Cortex of kidney (tissue), 1 donor: ENCODE results near the gene GTSE1.
"Not testable (repeated sequence)": the region's sequence is repeated elsewhere in the genome, so short reads cannot be mapped to it uniquely, and the experiment has no call there.

ENCODE experiments used
- DNase-seq: peaks from one replicate; lab custom pipeline; 2025; lab: John Stamatoyannopoulos, UW

The GTSE1 gene, protein sequence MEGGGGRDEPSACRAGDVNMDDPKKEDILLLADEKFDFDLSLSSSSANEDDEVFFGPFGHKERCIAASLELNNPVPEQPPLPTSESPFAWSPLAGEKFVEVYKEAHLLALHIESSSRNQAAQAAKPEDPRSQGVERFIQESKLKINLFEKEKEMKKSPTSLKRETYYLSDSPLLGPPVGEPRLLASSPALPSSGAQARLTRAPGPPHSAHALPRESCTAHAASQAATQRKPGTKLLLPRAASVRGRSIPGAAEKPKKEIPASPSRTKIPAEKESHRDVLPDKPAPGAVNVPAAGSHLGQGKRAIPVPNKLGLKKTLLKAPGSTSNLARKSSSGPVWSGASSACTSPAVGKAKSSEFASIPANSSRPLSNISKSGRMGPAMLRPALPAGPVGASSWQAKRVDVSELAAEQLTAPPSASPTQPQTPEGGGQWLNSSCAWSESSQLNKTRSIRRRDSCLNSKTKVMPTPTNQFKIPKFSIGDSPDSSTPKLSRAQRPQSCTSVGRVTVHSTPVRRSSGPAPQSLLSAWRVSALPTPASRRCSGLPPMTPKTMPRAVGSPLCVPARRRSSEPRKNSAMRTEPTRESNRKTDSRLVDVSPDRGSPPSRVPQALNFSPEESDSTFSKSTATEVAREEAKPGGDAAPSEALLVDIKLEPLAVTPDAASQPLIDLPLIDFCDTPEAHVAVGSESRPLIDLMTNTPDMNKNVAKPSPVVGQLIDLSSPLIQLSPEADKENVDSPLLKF

DNA sequence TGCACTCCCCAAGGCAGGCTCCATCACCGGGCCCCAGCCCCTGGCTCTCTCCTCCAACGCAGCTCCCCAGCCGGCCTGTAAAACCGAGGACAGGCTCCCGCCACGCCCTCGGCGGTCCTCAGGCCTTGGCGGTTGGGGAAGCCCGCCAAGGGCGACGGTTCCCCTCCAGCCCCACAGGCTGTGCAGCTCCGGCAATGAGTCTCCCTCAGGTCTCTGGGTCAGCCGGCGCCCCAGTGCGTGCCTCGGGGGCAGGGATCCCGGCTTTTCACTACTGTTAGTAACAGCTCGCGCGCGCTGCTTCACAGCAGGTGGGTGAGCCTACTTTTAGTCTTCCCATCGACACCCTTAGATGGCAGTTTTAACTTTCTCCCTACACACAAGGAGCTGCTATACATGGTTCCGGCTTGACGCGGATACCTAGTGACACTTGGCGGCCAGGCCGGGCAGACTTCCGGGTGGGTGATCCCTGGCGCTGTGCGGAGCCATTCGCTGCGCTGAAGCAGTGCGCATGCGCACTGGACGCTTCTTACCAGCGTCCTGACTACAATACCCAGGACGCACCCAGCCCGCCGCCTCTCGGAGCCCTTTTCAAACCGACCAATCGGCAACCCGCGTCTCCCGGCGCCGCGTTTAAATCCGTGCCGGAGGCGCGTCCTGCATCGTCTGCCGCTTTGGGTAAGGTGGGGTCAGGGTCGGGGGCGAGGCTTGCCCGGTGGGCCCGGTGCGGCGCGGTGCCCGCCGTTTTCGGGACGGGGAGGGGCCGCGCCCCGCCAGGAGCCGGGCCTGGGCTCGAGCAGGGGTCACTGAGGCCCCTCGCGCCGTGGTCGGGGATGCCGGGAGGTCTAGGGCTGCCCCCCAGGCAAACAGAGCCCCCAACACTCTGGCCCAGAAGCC, at the start of gene GTSE1:
GTSE1 (plus strand) TSS at position 614 of the 894 bp plus-strand sequence. CDS start 531 bp downstream, outside the sequence.
- DNase-seq: no peak

DNA sequence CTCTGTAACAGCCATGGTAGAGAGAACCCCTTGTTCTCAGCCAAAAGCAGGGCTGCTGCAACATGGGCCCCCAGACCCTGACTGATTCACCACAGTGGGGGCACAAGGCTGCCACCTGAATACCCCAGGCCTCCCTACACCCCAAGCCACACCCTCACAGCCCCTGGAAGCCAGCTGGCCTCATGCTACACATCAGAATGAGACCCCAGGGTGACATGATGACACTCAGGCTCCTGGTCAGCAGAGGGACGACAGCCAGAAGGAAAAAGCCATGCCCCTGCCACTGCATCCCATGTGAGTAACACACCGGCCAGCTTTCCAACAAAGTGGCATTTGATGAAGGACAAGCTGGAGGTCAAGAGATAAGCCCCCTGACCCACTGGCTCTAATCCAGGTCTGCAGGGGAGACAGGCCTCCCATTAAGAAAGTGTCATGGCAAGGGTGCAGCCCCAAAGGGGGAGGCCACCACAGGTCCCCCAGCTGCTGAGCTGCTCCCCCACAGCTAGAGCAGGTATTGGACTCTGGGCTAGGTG, 49.2 kb upstream of the GTSE1 start:
- no peak for DNase-seq

- DNase-seq: peak; percentile 66
Observed at GRCh38 chr22:46250035-46250782, 46.5 kb upstream of the GTSE1 start, which contains the start of gene CDPF1. Gene CDPF1, minus strand, starts transcription at chr22:46250293. Its CDS starts 2,009 bp downstream, at chr22:46248284.

- DNase-seq: no peak
Observed at GRCh38 chr22:46250783-46251125, 45.9 kb upstream of the GTSE1 start.

DNA sequence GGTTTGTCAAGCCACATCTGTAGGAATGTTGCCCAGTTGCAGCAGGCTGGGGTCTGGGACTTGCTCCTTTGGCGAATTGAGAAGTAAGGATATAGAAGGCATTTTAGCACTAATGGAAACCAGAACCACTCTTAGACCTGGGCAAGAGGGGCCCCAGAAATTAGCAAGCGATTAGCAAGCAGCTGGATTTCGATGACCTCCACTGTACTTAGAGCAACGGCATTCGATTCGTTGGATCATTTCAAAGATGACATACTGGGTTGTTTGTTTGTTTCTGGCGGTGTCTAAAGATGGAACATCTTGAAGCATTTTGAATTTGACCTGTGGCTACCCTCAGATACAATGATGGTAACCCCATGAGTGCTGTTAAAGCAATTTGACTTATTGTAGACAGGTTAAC, 45.4 kb upstream of the GTSE1 start:
- DNase-seq: no peak

DNA sequence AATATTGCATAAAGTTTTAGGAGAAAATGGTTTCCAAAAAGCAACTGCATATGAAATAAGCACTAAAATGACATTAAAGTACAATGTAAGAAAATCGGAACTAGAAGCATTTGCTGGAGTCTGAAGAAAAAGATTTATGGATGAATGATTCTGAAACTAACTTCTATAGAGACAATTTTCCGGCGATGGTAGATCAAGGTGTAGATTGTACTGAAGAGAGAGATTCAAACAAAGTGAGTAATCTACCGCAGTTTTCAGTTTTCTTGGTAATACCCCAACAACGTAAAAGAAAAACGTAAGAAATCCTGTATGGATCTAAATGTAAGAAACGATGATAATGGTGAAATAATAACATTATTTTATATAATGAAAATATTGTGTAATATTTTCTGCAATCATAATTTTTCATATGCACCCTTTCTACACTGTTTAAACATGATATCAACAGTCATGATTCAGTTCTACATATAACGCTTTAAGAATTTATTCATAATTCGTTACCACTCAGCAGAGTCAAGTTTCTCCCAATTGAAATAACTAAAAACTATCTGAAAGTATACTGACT, 44.8 kb upstream of the GTSE1 start:
- DNase-seq: no peak

DNA sequence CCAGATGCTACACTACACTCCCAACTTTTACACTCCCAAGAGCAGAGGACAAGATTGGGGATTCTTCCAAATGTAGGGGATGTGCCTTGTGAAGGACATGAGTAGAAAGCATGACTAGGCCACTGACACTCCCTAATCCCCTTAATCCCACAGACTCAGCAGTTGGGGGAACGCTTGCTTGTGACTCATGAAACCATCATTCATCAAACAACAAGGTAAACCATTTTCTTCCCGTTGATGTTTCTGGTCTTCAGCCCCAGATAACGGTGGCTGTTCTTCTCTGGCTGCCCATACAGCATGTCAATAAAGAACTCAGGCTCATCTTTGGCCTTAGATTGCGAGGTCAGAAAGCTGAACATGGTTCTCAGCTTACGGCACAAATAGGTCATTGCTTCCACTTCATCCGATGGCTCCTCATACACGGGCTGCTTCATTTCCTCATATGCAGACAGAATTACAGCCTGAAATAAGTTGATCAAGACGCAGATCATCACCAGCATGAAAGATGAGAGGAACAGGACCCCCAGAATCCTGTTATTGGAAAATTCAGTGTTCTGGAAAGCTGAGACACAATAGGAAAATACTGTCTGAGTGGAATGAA, 40.2 kb upstream of the GTSE1 start:
- DNase-seq: no peak

GRCh38 chr22:46259374-46259773, 37.3 kb upstream of the GTSE1 start:
- DNase-seq: no peak

- no peak for DNase-seq
Observed at GRCh38 chr22:46260038-46260437, 36.6 kb upstream of the GTSE1 start.

- no peak for DNase-seq
Observed at GRCh38 chr22:46262449-46263215, 34.0 kb upstream of the GTSE1 start.

DNA sequence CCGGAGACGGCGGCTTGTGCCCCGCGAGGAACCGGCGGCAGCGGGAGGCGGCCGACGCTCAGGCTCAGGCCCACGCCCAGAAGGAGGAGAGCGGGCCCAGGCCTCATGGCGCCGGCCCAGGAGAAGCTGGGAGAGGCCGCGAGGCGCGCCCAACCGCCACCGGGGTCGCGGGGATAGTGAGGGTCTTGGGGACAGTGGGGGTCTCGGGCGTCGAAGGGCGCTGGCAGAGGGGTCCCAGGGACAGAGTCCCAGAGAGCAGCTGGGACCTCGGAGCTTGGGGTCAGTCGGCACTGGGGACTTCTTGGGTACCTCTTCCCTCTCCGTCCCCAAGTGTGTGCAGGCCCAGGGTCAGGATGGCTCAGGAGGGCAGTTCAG, 33.5 kb upstream of the GTSE1 start, which contains the start of gene PKDREJ:
PKDREJ (minus strand) TSS at position 128 of the 375 bp plus-strand sequence; CDS start at position 107, 21 bp downstream.
- no peak for DNase-seq

DNA sequence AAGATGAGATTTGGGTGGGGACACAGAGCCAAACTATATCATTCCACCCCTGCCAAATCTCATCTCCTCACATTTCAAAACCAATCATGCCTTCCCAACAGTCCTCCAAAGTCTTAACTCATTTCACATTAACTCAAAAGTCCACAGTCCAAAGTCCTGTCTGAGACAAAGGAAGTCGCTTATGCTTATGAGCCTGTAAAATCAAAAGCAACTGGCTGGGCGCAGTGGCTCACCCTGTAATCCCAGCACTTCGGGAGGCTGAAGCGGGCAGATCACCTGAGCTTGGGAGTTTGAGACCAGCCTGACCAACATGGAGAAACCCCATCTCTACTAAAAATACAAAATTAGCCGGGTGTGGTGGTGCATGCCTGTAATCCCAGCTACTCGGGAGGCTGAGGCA, 32.1 kb upstream of the GTSE1 start:
- DNase-seq: not testable (repeated sequence)

DNA sequence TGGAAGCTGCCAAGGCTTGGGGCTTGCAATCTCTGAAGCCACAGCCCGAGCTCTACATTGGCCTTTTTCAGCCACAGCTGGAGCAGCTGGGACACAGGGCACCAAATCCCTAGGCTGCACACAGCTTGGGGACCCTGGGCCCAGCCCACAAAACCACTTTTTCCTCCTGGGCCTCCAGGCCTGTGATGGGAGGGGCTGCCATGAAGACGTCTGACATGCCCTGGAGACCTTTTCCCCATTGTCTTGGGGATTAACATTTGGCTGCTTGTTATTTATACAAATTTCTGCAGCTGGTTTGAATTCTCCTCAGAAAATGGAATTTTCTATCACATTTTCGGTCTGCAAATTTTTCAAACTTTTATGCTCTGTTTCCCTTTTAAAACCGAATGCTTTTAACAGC, 31.0 kb upstream of the GTSE1 start:
- DNase-seq: not testable (repeated sequence)

GRCh38 chr22:46267431-46268279, 29.0 kb upstream of the GTSE1 start, which contains the start of gene TTC38:
Gene TTC38, plus strand, starts transcription at chr22:46268008. Its CDS starts 32 bp downstream, at chr22:46268040.
- DNase-seq: peak; percentile 50

- no peak for DNase-seq
Observed at GRCh38 chr22:46269564-46269963, 27.1 kb upstream of the GTSE1 start.

- DNase-seq: no peak
Observed at GRCh38 chr22:46272196-46272595, 24.5 kb upstream of the GTSE1 start.

DNA sequence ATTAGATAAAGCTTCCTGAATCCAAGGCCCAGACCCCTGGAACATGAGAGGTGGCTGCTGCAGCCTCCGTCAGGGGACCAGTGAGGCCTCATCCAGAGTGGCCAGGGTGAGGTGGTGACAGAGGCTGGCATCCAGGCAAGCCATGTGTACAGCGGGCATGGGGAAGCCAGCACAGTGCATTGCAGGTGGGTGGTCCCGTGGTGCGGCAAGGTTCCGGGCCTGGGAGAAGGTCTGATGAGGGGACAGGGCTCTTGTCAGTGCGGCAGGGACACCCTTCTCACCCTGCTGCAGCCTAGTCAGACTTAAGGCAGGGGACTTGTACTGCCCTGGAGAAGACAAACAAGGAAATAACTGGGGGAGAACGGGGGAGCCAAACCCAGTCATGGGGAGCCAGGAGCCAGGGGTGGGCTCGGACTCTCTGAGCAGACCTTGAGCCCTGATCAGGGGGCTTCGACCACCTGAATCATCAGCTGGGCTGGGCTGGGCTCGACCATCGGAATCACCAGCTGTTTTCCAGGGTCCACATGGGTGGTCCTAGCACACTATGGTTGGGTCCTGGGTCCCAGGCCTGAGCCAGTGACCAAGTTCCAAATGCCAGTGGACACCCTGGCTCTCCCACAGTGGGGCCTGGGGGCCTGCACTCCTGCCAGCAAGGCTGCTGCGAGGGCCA, 23.8 kb upstream of the GTSE1 start:
- DNase-seq: no peak
